Esophagus muscularis mucosa (tissue), 4 donors: ENCODE data around the gene PDE4A.
A peak's percentile ranks its signal among the peaks of the same experiment; 100 is the strongest.

Experiments used
- CTCF ChIP-seq, 3 experiments: fragments of 200-600 bp in 2 of 3; fragments of 450-650 bp in 1 of 3; sonication (generic) in 2 of 3; IDR thresholded peaks; one replicate each; pipeline ENCODE4 v1.5.1; 2017 to 2019; ENCODE audit warnings: antibody characterized with exemption in 3 of 3, mild to moderate bottlenecking in 2 of 3, moderate library complexity in 1 of 3
- EP300 ChIP-seq: sonication (generic); formaldehyde crosslinking; IDR thresholded peaks from one replicate; pipeline ENCODE4 v1.6.1; 2017; ENCODE audit warnings: antibody characterized with exemption
- POLR2A ChIP-seq: fragments of 450-650 bp; IDR thresholded peaks from one replicate; pipeline ENCODE4 v1.6.1; 2017; ENCODE audit warnings: antibody characterized with exemption, moderate library complexity, mild to moderate bottlenecking, low read depth
- POLR2AphosphoS5 ChIP-seq, 2 donors: sonication (generic); formaldehyde crosslinking; IDR thresholded peaks; one replicate each; pipeline ENCODE4 v1.6.1; 2017; ENCODE audit warnings: antibody characterized with exemption in 2 of 2

- TF ChIP-seq POLR2A = no peak
- no peak for TF ChIP-seq EP300
- TF ChIP-seq CTCF (IDR thresholded peaks at IDR 0.05) = peak in 2 of 3 experiments; percentile 80 to 89
- TF ChIP-seq POLR2AphosphoS5 (IDR thresholded peaks at IDR 0.05) = peak in 1 of 2 donors; percentile 45
Measured at GRCh38 chr19:10424011-10424637, 3.8 kb downstream of the PDE4A start.
